NCI-H226 (cell line): ENCODE data around the gene WDR73.
A peak's percentile ranks its signal among the peaks of the same experiment; 100 is the strongest.
"Not testable (repeated sequence)": the region's sequence is repeated elsewhere in the genome, so short reads cannot be mapped to it uniquely, and the experiment has no call there.

Experiments used
- DNase-seq: peaks from one replicate; pipeline ENCODE4 v3.0.0-alpha.2; 2015

The WDR73 gene

DNA sequence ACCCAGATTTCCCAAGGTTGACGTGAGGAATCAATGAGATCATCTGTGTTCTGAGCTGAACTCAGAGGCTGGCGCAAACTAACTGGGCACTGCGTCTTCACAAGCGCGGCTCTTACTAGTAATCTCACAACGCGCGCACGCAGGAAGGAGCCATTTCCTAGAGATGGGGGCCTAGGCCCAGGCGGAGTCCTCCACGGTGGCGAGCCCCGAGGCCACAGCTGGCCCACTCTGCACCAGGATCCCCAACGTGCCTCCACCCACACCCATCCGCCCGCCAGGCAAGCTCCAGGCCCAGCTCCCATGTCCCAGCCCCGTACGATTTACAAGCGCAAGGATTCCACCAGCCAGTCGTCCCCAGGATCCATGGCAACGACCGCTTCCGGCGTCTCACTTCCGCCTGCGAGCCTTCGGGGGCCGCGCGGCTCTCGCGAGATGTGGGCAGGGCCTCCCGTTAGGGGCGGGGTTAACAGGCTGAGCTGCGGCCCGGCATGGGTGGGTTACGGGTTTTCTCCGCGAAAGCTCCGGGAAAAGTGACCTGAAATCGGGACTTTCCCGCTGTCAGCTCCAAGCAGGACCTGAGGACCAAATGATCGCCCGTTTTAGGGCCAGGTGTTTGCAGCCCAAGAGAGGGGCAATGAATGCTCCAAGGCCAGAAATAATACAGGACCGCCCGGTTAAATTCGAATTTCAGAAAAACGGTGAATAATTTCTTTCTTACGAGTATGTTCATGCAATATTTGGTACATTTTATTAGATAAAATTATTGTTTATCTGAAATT, at the start of gene WDR73:
TSS of gene WDR73 (minus strand) at position 374 of the 779 bp plus-strand sequence. CDS start at position 365, 9 bp downstream.
- DNase-seq, result peak; percentile 93

DNA sequence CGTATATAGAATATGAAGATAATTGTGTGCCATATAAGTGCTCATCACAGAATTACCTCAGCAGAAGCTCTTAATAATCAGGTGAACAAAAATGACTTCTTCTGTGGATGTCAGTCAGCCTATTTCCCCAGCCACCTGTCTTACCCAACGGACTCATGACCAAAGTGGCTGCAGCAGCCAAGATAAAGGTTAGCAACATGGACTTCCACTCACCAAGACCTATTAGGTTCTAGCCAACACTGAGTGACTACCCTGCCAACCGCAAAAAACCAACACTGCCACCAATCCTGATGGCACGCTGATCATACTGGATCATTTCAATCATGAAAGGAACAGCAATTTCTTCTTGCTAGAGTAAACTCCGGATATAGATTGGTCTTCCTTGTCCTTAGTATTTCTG, 49.7 kb upstream of the WDR73 start:
- no peak for DNase-seq

DNA sequence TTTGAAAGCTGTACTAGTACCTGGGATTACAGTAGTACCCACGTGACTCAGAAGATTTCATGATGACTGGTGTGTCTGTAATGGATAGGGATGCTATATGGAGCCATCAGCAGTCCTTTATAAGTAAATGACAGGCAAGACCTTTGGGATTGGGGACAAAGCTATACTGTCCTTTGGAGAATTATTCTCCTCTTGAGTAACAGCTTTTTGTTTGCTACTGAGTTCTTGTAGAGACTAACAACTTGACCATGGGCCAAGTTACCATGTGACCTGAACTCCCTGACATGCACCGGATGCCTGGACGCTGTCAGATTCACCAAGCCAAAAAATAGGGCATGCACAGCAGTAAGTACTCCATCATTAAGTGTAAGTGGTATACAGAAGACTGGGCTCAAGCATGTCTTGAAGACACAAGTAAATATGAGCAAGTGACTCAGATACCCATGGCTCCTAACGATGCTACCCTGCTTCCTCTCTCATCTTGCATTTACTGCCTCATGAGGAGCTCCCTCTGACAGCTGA, 48.9 kb upstream of the WDR73 start:
- DNase-seq, result no peak

DNA sequence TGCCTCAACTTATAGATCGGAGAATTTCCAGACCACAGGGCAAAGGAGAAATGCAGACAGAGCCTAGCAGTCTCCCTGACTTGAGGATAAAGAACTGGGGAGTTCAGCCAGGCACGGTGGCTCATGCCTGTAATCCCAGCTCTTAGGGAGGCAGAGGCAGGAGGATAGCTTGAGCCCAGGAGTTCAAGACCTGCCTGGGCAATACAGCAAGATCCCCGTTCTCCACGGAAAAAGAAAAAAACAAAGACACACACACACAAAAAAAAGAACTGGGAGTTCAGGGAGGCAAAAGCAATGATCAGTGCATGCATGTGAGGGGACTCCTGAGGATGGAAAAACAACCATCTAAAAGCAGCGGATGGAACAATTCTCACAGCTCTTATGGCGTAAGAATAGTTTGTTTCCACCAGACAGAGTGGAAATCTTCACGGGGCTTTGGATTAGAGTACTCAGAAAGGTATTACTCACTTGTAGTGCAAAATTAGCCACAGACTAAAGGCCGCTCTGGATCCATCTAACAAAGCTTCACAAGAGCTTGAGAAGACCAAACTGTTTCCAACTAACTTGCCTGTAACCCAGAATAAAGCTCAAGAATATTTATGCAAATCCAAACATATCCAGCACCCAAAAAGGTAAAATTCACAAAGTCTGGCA, 45.6 kb upstream of the WDR73 start:
- DNase-seq, result no peak

DNA sequence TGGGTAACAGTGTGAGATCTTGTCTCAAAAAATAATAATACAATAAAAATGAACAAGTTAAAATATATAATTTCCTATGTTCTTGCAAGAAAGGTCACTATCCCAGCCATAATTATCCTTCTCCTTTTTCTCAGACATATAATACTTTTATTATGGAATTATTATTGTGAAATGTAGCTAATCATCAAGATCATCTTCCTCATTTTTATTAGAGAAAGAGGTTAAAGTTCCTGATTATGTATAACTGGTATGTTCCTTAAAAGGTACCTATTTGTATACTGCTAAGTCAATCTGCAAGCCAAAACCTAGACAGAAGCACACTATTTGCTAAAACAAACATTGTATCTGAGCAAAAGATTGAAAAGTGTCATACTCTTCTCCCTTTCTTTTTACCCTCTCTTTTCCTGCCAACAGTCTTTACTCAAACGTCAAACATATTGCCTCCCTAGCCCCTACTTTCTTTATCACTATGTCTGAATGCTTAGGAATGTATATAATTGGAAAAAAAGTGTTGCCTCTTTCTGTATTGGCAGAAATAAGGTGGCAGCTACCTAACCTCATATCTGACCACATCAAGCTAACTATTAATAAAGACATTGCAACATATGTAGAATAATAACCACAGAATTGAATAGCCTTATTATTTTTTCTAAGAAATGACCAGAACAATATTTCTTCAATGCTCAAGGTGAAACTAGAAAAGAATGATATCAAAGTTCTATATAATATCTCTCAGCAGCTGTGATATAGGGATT, 43.3 kb upstream of the WDR73 start:
- DNase-seq, result peak; percentile 33

DNA sequence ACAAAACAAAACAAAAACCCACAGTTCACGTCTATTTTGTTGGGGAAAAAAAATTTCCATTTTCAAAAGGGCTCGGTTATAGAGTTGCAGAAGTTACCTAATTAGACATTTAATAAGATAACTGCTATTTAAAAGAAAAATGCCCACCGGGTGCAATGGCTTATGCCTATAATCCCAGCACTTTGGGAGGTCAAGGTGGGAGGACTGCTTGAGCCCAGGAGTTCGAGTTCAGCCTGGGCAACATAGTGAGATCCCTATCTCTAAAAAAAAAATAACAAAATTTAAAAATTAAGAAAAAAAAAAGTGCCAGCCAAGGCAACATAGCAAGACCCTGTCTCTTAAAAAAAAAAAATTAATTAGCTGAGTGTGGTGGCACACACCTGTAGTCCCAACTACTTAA, 42.7 kb upstream of the WDR73 start:
- DNase-seq, result no peak

DNA sequence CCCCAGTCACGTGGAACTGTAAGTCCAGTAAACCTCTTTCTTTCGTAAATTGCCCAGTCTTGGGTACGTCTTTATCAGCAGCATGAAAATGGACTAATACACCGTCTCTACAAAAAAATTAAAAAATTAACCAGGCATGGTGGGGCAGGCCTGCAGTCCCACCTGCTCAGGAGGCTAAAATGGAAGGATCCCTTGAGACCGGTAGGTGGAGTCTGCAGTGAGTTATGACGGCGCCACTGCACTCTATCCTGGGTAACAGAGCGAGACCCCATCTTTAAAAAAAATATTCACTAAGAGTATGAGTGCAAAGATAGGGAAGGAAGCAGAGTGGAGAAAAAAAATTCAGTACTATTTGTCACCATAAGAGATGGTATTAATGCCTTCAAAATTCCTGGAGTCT, 36.3 kb upstream of the WDR73 start:
- DNase-seq, result no peak

DNA sequence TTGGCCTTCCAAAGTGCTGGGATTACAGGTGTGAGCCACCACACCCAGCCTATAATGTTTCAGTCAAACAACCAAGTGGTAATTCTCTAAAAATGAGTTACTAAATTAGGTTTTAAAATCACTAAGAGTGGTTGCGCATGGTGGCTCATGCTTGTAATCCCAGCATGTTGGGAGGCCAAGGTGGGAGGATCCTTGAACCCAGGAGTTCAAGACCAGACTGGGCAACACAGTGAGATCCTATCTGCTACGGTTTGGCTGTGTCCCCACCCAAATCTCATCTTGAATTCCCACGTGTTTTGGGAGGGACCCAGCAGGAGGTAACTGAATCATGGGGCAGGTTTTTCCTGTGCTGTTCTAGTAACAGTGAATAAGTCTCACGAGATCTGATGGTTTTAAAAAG, 35.8 kb upstream of the WDR73 start:
- DNase-seq, result no peak

DNA sequence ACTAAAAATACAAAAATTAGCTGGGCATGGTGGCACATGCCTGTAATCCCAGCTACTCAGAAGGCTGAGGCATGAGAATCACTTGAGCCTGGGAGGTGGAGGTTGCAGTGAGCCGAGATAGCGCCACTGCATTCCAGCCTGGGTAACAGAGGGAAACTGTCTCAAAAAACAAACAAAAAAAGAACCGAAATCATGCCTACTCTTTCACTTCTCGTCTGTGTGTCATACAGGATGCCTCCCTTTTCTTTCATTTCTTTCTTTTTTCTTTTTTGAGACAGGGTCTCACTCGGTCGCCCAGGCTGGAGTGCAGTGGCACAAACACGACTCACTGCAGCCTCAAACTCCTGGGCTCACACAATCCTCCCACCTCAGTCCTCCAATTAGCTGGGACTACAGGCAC, 32.4 kb upstream of the WDR73 start:
- not testable (repeated sequence) for DNase-seq

DNA sequence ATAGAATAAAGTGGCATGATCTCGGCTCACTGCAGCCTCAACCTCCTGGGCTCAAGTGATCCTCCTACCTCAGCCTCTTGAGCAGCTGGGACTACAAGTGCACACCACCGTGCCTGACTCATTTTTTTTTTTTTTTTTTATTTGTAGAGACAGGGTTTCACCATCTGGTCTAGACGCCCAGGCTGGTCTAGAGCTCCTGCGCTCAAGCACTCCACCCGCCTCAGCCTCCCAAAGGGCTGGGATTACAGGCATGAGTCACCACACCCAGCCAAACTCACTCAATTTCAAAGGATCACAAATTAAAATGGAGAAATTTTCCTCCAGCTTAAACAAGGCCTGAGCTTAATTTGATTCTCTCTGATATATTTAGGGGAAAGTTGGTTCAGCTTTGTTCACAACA, 31.2 kb upstream of the WDR73 start:
- DNase-seq, result peak; percentile 86

DNA sequence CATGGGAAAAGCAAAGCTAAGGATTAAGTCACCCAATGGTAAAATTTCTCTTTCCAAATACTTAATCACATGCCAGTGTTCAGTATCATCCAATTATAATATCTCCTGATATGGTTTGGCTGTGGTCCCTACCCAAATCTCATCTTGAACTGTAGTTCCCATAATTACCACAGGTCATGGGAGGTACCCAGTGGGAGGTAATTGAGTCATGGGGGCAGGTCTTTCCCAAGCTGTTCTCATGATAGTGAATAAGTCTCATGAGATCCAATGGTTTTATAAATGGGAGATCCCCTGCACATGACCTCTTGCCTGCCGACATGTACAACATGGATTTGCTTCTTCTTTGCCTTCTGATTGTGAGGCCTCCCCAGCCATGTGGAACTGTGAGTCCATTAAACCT, 30.0 kb upstream of the WDR73 start:
- DNase-seq, result peak; percentile 76

DNA sequence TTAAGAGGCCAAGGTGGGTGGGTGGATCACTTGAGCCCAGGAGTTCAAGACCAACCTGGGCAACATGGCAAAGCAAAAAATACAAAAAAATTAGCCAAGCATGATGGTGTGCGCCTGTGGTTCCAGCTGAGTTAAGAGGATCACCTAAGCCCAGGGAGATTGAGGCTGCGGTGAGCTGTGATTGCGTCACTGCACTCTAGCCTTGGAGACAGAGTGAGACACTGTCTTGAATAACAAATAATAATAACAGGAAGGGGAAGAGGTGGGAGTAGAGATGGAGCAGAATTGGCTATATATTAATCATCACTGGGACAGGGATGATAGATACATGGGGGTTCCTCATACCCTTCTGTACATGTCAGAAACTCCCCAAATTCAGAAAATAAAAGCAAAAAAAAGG, 27.7 kb upstream of the WDR73 start:
- DNase-seq, result peak; percentile 72

DNA sequence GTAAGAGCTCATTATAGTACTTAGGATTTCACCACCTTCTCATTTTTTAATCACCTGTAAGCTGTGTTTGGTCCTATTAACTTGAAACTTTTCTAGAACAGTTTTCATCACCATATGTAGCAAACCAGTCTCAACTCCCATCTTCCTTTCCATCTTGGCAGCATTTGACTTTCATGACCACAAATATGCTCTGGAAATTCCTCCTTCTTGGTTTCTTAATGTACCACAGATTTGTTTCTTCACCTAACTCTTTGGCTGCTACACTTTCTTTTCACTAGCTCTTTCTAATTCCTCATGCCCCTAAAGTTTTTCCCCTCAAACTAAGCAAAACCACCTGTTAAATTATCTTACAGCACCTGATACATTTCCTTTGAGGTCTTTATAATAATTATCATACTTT, 17.1 kb upstream of the WDR73 start:
- DNase-seq, result peak; percentile 78

DNA sequence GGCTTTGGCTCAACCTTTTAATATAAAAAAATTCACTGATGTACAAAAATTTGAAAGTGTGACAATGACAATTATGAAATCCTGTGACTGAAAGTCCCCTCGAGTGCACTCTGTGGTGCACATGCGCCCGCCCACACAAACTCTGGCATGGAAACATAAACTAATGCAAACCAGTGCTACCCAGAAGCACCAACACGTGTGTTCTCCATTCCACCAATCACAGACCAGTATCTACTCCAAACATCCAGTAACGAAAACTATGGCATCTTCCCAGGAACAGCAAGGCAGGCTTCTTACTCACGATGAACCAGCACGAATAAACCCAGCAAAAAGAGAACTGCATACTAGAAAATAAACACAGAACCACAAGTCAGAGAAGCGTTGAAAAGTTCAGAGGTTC, 15.6 kb upstream of the WDR73 start:
- DNase-seq, result no peak

DNA sequence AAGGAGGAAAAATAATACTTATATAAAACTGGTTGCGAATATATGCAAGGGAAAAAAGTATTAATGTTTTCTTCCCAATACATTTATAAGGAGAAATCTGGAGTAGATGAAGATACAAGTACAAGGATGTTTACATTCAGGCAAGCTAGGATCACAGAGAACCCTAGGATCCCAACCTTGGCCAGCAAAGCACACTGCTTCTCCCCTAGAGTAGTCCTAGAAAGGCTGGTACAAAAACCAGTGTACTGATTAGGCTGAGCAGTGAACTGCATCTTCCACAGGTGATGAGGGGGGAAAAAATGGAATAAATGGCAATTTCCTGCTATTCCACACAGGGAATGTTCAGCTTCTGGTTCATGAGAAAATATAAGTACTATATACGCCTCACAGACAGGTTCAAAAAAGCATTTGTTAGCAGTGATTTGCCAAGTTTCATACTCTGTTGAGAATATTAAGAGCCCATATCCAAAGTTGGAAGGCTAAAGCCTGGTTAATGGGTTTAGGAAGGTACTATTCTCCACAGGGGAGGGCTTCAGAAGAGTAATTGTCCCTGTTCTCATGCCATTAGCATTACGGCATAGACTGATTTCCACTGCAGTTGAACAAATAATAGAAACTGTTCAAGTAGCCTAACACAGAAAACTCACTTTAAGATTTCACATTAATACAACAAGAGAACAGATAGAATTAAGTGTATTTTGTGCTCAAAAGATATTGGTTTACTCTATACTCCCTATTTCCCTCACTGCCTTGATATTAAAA, 14.3 kb upstream of the WDR73 start:
- DNase-seq, result no peak

DNA sequence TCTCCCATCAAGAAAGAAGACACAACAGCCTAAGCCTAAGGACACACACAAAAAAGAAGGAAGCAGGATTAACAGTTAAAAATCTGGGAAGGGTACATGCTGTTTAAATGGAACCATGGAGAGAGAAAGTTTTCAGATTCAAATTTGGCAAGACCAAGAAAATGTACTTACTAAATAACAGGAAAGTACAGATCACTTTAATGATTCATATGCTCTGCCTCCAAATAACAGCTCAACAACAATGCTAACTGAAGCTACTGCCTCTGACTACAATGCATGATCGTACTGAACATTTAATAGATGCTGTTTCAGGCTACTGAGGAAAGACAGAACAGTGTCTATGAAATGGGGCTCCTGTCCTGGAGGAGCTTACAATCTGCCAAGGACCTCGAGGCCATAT, 12.3 kb upstream of the WDR73 start:
- no peak for DNase-seq

DNA sequence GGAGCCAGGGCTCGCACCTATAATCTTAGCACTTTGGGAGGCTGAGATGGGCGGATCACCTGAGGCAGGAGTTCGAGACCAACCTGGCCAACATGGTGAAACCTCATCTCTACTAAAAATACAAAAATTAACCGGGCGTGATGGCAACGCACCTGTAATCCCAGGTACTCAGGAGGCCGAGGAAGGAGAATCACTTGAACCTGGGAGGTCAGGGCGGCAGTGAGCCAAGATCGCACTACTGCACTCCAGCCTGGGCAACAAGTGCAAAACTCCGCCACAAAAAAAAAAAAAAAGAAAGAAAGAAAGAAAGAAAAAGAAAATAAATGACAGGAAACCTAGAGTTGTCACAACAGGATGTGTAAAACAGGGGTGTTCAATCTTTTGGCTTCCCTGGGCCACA, 6.9 kb upstream of the WDR73 start:
- no peak for DNase-seq

DNA sequence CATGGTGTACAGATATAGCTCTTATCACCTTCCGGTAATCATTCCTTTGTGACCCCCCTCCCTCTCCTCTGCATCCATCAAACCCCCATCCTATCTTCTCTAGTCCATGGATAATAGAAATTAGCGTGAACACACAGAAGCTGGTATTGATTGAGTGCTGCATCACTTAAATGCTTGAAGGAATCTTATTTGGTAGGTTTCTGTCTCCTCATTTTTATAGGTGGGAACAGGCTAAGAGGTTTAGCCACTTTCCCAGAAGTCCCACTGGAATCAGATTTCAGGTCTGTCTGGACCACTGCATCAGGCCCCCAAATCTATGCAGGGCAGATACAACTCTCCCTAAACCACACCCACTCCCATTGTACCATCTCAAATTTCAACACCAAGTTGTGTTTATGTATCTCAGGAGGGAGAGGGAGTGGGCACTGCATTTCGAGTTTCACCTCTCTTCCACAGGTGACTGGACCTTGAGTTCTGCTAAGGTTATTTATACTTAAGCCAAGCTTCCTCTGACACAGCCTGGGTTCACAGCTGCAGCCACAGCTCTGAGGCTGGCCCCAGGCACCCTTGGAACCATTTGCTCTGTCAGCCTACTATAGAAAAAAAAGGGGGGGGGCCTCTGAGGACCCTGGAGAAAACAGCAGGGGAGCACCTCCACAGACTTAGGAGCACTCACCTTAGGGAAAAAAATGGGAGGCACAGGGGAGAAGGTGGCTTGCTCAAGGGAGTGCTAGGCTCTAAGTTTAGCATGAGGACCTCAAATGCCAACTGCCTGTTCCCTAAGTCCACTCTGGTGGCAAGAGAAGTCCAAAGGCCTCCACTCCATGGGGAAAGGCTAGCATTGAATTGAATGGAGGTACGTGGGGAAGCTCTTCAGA, 6.1 kb upstream of the WDR73 start:
- DNase-seq, result no peak

DNA sequence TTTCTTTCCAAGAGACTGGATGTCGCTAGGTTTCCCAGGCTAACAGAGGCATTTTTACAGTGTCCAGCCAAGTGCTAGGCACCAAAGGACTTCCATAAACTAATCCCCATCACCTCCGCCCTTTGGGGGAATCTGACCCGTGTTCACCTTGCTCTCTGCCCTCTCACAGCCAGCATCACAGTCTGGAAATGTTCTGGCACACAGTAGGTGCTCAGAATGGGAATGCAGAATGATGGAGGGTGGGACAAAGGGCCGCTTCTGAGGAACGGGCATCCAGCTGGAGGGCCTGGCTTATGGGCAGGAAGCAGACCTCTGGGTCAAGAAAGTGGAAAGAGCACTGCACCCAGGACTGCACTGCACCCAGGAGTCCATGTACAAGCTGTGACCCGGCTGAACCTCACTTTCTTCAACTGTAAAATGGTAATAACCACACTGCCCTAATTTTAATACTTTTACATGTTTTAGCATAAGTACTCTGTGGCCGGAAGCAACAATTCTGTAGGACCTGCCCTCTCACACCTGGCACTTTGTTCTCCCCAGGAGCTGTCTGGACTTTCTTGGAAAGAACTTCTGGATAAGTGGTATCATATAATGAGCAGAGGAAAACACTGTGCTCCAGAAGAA, 4.8 kb upstream of the WDR73 start:
- no peak for DNase-seq

DNA sequence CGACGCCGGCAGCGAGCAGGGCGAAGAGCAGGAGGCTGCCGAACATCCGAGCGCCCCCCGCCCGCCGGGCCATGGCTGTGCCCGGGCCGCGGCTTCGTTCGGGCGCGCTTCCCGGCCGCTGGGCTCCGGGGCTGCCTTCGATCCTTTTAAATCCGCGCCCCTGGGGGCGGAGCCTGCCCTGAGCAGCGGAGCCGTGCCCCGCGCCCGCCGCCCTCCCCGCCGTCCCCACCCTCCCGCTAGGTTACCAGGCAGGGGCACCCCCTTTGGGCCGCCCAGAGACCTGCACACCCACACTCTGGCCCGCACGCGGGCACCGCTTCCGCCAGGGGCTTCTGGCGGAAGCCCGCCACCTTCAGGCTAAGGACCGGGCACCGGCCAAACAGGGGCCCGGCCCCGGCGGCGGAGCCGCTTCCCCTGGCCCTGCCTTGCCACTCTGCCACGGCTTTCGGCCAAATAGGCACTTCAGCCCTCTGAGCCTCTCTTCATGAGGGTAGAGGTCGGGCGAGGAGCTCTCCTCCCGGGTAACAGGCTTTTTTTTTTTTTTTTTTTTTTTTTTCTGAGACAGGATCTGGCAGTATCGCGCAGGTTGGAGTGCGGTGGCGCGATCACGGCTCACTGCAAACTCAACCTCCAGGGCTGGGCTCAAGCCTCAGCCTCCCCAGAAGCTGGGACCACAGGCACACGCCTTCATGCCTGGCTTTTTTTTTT, 4.2 kb upstream of the WDR73 start, which contains the start of gene NMB:
TSS of gene NMB (minus strand) at position 120 of the 708 bp plus-strand sequence. CDS start at position 73, 47 bp downstream.
- peak; percentile 82 for DNase-seq

DNA sequence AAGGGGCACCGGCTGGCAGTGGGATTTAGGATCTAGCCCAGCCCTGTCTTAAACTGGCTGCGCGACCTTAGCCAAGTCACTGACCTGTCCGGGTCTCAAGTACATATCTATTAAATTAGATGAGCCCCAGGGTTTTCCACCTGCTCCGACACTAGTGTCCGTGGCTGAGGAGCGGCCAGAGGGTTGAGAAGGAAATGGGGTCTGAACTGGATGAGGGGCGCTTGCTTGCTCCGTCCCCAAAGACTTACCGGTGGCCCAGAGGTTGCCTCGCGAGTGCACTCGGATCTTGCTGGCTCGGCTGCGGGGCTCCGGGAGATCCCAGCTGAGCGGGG, 3.6 kb upstream of the WDR73 start:
- no peak for DNase-seq
